ENCODE results near the gene KRABD2.
"Not testable (repeated sequence)": the region's sequence is repeated elsewhere in the genome, so short reads cannot be mapped to it uniquely, and the experiment has no call there.

Gene KRABD2

DNA sequence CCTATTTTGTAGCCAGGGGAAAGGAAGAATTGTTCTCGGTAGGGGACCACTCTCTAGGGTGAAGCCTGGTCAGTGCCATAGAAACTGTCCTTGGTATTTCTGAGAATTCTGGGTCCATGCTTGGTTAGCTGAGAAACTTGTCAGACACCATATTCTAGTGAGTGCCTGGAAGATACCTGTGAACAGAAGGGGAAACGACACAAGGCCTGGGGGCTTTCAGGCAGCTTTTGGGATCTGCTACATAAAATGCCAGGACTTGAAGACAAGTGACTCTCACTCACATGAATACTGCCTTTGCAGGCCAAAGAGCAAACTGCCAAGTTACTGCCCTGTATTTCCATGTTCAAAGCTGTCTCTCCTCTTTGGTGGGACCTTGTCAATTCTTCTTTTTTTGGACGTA is 18.6 kb downstream of the KRABD2 start:
- no peak for DNase-seq

- DNase-seq = no peak
Observed at GRCh38 chr17:8354236-8354635, 22.3 kb downstream of the KRABD2 start.

DNA sequence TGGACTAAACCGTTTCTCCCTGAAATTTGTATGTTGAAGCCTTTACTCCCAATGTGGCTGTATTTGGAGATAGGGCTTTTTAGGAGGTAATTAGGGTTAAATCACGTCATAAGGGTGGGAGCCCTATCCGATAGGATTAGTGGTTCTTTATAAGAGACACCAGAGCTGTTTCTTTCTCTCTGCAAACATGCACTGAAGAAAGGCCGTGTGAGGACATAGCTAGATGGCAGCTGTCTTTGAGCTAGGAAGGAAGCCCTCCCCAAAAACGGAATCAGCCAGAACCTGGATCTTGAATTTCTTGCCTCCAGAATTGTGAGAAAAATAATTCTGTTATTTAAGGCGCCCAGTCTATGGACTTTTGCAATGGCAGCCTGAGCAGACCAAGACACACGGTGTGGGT is 22.8 kb downstream of the KRABD2 start:
- DNase-seq = no peak

DNA sequence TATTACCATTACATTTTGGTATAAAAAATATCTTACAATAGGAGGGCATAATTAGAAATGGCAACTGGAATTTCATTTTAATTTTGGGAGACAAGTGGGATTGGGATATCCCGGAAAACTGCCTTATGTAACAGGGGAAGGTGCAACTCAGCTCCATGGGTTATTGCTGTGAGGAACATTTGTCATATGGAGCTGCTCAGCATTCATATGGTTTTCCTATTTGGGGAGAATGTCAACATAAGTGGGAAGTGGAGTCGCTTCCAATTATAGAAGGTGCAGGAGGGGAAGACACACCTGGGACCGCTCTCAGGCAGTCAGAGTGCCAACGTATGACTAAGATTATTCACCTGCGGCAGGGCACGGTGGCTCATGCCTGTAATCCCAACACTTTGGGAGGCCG is 26.2 kb downstream of the KRABD2 start:
- no peak for DNase-seq

DNA sequence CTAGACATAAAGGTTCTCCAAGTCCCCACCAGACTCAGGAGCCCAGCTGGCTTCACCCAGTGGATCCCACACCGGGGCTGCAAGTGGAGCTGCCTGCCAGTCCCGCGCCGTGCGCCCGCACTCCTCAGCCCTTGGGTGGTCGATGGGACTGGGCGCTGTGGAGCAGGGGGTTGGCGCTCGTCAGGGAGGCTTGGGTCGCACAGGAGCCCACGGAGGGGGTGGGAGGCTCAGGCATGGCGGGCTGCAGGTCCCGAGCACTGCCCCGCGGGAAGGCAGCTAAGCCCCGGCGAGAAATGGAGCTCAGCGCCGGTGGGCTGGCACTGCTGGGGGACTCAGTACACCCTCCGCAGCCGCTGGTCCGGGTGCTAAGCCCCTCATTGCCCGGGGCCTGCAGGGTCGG is 29.5 kb downstream of the KRABD2 start:
- not testable (repeated sequence) for DNase-seq

- DNase-seq = no peak
Observed at GRCh38 chr17:8345951-8346665, 30.4 kb downstream of the KRABD2 start.

- peak; percentile 9 for DNase-seq
Observed at GRCh38 chr17:8345052-8345690, 31.3 kb downstream of the KRABD2 start.

DNA sequence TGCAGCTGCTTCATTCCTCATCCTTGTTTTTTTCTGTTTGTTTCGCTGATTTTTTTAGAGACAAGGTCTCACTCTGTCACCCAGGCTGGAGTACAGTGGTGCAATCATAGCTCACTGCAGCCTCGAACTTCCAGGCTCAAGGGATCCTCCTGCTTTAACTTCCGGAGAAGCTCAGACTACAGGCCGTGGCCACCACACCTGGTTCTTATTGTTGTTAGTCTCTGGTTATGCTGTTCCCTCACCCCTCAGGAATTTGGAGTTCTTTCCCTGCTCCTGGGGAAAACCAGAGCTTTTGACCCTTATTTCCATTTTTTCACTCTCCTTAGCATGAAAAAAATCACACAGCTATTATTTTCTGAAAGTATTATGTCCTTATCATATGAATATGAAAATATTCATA is 35.0 kb downstream of the KRABD2 start:
- no peak for DNase-seq

DNA sequence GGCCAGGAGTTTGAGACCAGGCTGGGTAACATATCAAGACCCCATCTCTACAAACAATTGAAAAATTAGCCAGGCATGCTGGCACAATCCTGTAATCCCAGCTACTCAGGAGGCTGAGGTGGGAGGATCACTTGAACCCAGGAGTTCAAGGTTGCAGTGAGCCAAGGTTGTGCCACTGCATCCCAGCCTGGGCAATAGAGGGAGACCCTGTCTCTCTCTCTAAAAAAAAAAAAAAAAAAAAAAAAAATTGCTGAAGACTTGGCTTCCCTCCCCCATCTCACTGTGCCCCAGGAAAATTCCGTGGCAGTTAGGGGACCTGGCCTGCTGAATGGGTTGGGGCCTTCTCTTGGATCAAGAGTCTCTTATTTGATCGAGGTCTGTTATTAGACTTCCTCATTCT is 37.0 kb downstream of the KRABD2 start, which contains the start of gene ODF4:
Gene ODF4, plus strand, starts transcription at position 301 of the 400 bp plus-strand sequence. CDS start 212 bp downstream, outside the sequence.
- no peak for DNase-seq

- no peak for DNase-seq
Observed at GRCh38 chr17:8338753-8339140, 37.8 kb downstream of the KRABD2 start.

- DNase-seq = no peak
Observed at GRCh38 chr17:8337802-8338752, 38.4 kb downstream of the KRABD2 start.

DNA sequence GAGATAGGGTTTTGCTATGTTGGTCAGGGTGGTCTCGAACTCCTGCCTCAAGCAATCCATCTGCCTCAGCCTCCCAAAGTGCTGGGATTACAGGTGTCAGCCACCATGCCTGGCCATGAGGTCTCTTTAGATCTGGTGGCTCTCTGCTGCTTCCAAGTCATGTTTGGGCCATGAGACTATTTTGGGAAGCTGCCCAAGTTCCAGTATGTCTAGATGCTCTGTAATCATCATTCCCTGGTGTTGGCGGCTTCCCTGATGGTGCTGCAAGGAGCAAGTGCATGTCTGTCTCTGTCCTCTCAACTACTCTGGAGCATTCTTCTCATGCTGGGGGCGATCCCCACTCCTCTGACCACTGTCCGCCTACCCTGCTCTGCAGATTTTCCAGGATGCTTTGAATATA is 43.2 kb downstream of the KRABD2 start:
- no peak for DNase-seq

DNA sequence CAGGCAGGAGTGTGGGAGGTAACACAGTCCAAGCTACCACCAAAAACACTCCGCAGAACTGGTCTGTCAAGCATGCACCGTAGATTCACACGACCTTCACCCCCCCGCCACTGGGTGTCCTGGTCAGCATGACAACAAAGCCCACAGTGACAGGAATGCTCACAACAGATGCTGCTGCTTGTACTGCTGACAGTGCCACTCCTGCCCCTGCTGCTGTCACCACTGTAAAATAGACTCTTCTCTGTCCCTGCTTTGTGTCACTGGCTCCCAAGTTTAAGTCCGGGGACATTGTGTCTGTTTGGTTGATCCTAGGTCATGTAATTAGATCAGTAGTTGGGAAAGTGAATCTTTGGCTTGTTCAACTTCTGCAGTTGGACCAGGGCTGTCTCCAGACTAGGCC is 43.8 kb downstream of the KRABD2 start:
- DNase-seq = no peak

DNA sequence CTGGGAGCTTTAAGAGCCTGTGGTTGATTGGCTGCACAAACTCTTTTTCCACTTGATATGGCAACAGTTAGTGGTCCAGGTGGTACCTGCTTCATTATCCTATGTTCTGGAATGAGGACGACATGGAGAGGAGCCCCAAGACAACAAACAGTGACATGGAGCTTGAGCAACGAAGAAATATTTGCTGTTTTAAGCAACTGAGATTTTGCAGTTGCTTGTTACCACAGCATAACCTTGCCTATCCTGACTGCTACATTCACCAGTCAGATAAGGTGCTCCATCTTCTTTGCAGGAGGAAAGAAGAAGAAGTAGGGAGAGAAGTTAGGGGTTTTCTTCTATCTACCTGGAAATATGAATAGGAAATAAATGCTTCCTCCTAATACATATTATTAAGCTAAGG is 44.4 kb downstream of the KRABD2 start:
- DNase-seq = no peak

DNA sequence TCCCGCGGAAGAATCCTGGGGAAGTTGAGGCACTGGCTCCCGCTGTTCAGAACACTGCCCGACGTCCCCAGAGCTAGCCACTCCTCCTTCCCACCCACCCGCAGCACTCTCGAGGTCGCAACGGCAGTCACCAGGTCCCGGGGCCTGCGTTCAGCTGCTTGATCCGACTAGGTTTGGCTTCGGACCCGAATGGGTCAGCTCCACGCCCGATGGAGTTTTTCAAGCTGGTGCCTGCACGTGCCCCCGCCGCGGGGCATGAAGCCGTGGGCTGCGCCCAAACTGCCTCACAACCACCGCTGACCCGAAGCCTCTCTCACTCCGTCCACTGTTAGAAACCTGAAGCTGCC is 49.2 kb downstream of the KRABD2 start:
- no peak for DNase-seq
